ENCODE results near the gene KLHDC7B. TPM values are rescaled to one million over a fixed set of nuclear protein-coding genes. Genes with fewer than 3 reads are reported as not detected.

KLHDC7B gene
- total RNA-seq, 1 donor from 2014 or later, result 0.10 TPM

DNA sequence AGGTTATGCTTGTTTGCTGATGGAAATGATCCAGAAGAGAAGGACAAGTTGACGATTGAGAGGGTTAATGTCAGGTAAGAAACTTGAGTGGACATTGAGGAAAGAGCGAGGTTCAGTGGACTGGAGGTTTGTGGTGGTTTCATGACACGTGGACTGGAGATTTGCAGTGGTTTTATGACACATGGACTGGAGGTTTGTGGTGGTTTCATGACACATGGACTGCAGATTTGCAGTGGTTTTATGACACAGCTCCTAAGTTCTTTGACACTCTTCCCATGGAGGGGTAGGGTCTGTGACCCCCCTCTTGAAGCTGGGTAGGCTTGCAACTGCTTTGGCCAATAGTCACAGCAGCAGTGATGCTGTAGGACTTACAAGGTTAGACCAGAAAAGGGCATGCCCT is 49.5 kb downstream of the KLHDC7B start:
- DNase-seq, result no peak

DNA sequence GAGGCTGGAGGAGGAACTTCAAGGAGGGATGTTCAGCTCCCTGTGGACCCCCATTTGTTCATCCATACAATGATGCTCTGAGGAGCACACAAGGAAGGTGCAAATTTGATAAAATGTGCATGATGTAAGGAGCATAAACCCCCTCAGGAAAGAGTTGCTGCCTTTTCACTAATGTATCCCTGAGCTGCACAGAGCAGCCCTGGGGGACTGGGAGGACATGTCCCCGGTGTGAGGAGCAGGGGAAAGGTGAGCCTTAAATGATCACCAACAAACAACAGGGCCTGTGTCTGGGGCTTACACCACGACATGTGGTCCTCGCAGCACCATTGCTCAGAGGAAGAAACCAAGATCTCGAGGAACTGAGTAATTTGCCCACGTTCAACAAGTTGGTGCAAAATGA is 51.4 kb downstream of the KLHDC7B start:
- no peak for DNase-seq

DNA sequence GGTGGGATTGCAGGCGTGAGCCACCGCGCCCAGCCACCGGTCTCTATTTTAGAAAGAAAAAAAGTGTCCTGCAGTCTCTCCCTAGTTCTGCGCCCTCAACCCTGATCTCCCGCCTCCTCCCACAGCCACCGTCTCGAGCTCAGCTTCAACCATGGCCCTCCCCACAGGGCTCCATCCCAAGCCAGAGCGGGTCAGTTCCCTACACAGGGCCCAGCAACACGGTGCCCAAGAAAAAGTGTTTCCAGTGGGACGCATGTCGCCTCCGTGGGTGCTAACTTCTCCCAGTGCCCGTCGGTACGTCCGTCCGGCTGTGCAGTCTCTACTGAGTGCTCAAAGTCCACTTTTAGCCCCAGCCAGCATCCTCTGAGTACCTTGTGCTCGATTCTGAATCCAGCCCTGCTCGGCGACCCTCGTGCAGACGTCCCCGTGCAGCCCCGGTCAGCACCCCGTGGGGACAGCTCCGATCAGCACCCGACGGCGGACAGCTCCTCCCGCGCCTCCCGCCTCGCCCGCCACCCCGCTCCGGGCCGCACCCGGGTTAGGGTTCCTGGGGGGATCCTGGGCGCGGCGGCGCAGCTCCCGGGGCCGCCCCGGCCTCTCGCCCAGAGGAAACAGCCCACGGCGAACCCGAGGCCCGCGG is 54.2 kb downstream of the KLHDC7B start:
- peak; percentile 74 for DNase-seq

DNA sequence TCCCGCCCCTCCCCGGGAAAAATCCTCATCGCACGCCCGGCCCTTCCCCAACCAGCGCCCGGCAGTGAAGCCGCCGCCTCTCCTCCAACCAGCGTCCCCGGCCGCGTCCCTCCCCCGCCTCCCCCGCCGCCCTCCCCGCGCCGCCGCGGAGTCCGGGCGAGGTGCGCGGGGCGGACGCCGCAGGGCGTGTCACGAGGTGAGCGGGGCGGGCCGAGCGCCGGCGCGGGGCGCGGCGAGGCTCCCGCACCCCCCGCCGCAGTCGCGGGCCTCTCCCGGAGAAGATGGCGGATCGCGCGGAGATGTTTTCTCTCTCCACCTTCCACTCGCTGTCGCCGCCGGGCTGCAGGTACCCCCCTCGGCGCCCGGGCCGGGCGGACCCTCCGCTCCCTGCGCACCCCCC is 54.8 kb downstream of the KLHDC7B start, which contains the start of gene MAPK8IP2:
Gene MAPK8IP2, plus strand, starts transcription at position 256 of the 400 bp plus-strand sequence. Its CDS starts 26 bp downstream, at position 282.
- DNase-seq, result no peak

Other genes starting within 250 kb of the KLHDC7B start
- 146 TPM for gene PLXNB2, start 238.3 kb upstream of the KLHDC7B start, total RNA-seq
- 7.5 TPM for gene DENND6B, start 218.9 kb upstream of the KLHDC7B start, total RNA-seq
- gene PPP6R2, start 202.6 kb upstream of the KLHDC7B start, total RNA-seq, result 49.5 TPM
- gene SBF1, start 70.9 kb upstream of the KLHDC7B start, total RNA-seq, result 61.7 TPM
- 0.92 TPM for gene ADM2, start 64.4 kb upstream of the KLHDC7B start, total RNA-seq
- gene MIOX, start 59.0 kb upstream of the KLHDC7B start, total RNA-seq, result not detected
- gene LMF2, start 38.2 kb upstream of the KLHDC7B start, total RNA-seq, result 30.8 TPM
- 38.9 TPM for gene NCAPH2, start 37.7 kb upstream of the KLHDC7B start, total RNA-seq
- gene SCO2, start 20.3 kb upstream of the KLHDC7B start, total RNA-seq, result 1.3 TPM
- 11.0 TPM for gene TYMP, start 15.9 kb upstream of the KLHDC7B start, total RNA-seq
- gene SYCE3, start 17.0 kb downstream of the KLHDC7B start, total RNA-seq, result not detected
- gene CPT1B, start 32.5 kb downstream of the KLHDC7B start, total RNA-seq, result 57.4 TPM
- gene CHKB, start 37.0 kb downstream of the KLHDC7B start, total RNA-seq, result 39.2 TPM
- 1.2 TPM for gene MAPK8IP2, start 54.9 kb downstream of the KLHDC7B start, total RNA-seq
- 9.6 TPM for gene ARSA, start 82.3 kb downstream of the KLHDC7B start, total RNA-seq
- 10.1 TPM for gene SHANK3, start 126.9 kb downstream of the KLHDC7B start, total RNA-seq
- 3.3 TPM for gene ACR, start 192.3 kb downstream of the KLHDC7B start, total RNA-seq
- 6.2 TPM for gene RABL2B, start 237.7 kb downstream of the KLHDC7B start, total RNA-seq

All from tongue (tissue), 2 donors.